NCI-H69 (cell line): Measurements from ENCODE around the gene GPR137.

ENCODE experiments used
- DNase-seq: peaks from one replicate; lab custom pipeline; 2025; lab: John Stamatoyannopoulos, UW

Gene GPR137

DNA sequence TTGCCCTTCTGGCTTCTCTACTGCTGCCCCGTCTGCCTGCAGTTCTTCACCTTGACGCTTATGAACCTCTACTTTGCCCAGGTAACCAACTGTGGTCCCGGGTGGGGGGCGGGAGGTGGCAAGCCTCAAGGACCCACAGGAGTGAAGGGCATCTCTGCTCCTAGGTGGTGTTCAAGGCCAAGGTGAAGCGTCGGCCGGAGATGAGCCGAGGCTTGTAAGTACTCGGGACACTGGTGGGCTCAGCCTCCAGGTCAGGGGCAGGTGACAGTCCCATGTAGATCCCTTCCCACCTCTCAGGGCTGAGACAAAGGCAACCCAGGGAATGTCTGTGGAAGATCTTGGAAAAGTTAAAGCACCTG is 1.1 kb downstream of the GPR137 start:
- no peak for DNase-seq

DNA sequence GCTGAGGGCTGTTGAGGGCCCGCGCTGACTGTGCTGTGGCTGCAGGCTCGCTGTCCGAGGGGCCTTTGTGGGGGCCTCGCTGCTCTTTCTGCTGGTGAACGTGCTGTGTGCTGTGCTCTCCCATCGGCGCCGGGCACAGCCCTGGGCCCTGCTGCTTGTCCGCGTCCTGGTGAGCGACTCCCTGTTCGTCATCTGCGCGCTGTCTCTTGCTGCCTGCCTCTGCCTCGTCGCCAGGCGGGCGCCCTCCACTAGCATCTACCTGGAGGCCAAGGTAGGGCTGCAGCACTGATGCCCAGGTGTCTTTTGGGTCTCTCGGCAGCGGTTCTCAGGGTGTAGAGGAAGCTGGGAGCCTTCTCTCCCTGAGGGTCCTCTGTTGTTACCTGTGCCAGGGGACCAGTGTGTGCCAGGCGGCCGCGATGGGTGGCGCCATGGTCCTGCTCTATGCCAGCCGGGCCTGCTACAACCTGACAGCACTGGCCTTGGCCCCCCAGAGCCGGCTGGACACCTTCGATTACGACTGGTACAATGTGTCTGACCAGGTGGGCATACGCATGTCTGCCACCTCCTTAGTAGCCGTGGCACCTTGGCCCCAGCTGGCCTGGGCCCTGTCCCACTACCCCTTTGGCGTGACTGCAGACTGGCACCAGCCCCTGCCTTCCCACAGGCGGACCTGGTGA is 2.2 kb downstream of the GPR137 start:
- no peak for DNase-seq

DNA sequence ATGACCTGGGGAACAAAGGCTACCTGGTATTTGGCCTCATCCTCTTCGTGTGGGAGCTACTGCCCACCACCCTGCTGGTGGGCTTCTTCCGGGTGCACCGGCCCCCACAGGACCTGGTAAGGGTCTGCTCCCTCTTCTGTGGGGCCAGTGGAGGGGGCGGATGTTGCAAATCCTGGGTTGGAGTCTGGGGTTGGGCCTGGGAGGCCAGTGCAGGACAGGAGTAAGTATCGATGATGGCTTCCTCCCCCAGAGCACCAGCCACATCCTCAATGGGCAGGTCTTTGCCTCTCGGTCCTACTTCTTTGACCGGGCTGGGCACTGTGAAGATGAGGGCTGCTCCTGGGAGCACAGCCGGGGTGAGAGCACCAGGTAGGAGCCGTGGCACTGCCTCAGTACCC is 2.7 kb downstream of the GPR137 start:
- no peak for DNase-seq

DNA sequence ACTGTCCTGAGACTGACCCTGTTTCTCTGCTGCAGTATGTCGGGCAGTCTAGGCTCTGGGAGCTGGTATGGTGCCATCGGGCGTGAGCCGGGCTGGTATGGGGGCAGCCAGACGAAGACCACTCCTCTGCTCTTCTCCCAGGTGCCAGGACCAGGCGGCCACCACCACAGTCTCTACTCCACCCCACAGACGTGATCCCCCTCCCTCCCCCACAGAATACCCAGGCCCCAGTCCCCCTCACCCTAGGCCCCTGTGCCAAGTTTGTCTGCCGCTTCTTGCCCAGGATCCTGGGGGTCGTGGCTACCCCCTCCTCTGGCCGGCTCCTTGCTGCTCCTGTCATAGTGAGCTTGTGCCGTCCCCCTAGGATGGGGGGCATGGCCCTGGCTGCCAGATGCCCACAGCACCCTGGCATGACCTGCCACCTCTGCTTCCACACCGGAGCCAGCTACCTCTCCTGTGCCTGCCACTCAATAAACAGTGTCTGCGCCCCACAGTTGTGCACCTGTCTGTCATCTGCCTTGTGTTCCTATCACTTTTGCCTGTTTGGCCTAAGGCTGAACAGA is 3.4 kb downstream of the GPR137 start:
- DNase-seq, result no peak

DNA sequence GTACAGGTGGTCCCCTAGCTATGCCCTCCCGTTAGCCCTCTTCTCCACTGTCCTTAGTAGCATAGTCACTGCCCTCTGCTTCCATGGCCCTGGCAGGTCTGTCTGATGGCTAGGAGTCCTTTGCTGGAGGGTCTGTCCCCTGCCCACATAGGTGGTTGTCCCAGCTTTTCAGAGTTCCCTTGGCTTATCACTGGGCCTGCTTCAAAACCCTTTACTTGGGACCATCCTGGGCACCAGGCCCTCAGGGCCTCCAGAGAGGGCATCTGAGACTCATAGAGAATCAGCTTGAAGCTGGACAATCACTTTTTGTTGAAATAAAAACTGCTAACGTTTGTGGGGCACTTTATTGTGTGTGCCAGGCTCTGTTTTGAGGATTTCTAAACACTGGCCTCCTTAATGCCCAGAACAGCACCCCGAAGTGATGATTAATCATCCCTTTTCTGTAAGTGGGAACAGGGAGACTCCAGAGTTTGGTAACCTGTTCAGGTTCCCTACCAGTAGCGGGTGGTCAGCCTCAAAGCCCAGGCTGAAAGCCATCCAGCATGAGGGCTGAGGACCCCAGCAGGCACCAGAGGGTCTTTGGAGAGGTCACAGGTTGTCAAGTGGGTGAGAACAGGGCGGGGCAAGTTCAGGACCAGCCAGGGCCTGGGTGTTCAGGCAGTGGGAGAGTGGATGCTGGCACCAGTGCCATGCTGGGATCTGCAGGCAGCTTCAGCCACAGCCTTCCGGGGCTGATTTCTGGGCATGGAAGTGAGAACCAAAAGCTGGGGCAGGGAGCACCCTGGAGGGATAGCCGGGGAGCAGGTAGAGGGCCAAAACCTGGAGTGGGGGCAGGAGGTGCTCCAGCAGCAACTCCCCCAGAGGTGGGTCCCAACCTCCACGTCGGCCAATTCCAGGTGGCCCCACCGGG is 5.0 kb downstream of the GPR137 start:
- no peak for DNase-seq

DNA sequence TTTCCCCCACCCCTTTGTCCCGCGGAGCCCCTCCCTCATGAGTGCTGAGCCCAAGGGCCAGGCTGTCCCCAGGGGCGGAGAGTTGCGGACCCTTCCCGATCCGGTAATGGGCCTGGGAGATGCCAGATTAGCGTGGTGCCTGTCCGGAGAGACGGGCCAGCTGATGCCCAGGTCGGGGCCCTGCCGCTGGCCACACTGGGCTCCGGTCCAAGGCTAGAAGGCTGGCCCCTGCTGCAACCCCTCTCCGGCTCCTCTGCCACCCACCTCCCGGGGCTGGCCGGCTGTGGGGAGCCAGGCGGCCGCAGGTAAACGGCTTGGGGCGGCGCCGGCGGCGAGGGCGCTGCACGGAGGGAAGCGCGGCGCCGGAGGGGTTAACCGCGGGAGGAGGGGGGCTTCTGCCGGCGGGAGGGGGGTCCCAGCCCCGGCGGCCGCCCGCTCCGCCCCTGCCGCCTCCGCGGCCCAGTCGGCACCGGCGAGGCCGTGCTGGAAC is 5.7 kb downstream of the GPR137 start, which contains the start of gene KCNK4:
Gene KCNK4 (plus strand): TSS at position 41 of the 490 bp plus-strand sequence. CDS start 1,717 bp downstream, outside the sequence.
- no peak for DNase-seq

DNA sequence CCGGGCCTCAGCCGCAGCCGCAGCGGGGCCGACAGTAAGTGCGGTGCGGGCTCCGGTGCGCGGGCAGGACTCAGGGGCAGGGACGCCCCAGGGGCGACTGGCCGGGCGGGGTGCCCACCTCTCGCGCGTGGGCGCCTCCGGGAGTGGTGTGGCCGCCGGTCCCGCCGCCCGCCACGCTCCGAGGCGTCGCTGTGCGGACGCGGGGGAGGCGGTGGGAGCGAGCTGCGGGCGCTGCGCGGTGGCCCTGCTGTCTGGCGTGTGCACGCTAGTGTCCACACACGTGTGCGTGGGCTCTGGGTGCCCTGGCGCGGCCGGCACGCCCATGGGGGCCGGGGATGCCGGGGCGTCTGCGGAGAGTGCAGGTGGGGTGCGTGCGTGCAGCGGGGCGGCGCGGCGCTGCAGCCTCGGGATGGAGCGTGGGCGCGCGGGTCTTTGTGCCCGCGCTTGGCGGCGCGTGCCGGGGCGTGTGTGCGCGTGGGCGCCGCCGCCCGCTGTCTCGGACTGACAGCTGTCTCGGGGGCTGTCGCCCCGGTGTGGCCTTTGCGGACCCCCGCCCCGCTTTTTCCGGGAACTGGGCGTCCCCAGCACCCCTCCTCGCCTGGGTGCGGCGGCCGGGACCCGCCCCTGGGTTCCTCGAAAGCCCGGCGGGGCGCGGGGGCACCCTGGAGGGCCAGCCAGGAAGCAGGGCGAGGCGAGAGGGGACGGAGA is 6.3 kb downstream of the GPR137 start:
- DNase-seq, result peak; percentile 50

DNA sequence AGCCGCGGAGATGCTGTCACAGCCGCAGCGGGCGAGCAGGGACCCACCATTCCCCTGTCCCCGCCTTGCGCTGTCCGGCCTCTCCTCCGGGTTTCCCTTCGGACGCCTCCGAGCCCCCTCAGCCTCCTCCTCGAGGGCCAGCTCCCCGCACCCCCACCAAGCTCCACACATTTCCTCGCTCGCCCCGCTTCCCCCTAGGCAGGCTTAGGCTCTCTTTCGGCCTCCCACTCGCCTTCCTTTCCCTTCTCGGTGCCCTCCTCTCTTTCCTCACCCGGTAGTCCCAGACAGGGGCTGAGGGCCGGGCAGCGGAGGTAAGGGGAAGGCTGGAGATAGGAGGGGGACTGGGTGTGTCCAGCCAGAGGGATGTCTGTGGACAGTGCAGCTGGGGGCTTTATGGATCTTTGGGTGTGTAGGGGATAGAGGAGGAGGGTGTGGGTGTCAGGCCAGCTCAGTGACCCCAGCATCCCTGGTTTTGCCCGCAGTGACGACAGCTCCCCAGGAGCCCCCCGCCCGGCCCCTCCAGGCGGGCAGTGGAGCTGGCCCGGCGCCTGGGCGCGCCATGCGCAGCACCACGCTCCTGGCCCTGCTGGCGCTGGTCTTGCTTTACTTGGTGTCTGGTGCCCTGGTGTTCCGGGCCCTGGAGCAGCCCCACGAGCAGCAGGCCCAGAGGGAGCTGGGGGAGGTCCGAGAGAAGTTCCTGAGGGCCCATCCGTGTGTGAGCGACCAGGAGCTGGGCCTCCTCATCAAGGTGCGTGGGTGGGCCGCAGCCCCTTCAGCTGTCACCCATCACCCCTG is 7.0 kb downstream of the GPR137 start:
- DNase-seq, result no peak

DNA sequence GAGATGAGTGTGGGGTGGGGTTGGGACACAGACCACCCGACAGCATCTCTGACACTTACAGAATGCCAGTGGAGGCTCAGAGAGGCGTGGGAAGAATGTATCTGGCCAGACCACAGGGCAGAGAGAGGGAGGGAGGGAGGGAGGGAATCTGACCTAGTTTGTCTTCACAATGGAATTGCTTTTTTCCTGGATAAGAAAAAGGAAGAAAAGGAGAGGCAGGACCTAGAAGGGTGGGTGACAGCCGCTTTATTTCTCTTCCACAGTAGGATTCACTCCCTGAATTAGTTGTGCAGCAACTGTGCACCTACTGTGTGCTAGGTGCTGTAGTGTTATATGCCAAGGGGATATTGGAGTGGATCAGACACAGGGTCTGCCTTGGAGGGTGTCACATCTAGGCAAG is 9.1 kb downstream of the GPR137 start:
- no peak for DNase-seq

DNA sequence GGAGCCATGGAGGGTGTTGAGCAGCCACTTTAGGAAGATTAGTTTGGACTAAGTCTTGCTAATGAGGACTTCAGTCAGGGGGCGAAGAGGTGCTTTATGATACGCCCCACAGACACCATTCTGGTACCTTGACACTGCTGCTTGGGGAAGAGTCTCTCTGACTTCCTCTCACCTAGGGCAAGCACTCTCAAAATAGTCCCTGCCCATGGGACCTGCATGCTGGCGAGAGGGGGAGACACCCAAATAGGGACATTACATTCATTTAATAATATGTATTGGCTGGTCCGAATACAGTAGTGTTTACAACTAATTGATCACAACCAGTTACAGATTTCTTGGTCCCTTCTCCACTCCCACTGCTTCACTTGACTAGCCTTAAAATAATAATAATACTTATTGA is 10.1 kb downstream of the GPR137 start:
- no peak for DNase-seq

DNA sequence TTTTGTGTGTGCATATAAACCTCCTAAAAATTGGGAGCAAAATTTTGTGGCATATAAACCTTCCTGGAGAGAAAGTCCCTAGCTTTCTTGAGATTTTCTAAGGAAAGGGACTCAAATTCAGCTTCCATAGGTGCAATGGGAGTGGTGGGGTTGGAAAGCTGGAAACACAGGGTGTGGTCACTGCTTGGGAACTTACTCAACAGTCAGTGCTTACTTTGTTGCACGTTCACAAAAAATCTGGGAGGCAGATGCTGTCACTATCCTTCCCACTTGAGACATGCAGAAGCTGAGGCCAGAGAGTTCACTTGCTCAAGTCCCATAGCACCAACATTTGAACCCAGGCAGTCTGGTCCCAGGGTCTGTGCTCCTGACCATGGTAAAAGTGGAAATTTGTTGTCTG is 10.6 kb downstream of the GPR137 start:
- no peak for DNase-seq

DNA sequence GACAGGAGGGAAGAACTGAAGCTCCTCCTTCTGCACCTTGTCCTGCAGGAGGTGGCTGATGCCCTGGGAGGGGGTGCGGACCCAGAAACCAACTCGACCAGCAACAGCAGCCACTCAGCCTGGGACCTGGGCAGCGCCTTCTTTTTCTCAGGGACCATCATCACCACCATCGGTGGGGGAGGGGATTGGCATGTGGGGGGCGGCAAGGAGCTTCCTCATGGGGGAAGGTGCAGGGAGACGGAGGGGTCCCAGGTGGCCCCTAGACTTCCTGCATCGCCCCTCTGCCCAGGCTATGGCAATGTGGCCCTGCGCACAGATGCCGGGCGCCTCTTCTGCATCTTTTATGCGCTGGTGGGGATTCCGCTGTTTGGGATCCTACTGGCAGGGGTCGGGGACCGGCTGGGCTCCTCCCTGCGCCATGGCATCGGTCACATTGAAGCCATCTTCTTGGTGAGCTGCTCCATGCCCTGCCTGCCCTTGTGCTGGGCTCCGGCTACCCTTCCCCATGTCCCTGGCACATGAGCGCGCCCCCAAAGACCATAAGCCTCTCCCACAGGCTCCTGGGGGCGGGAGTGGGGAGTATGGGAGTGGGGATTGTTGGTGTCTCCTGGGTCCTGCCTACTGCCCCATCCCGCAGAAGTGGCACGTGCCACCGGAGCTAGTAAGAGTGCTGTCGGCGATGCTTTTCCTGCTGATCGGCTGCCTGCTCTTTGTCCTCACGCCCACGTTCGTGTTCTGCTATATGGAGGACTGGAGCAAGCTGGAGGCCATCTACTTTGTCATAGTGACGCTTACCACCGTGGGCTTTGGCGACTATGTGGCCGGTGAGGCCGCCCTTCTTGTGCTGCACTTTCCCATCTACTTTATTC is 11.4 kb downstream of the GPR137 start:
- DNase-seq, result no peak

DNA sequence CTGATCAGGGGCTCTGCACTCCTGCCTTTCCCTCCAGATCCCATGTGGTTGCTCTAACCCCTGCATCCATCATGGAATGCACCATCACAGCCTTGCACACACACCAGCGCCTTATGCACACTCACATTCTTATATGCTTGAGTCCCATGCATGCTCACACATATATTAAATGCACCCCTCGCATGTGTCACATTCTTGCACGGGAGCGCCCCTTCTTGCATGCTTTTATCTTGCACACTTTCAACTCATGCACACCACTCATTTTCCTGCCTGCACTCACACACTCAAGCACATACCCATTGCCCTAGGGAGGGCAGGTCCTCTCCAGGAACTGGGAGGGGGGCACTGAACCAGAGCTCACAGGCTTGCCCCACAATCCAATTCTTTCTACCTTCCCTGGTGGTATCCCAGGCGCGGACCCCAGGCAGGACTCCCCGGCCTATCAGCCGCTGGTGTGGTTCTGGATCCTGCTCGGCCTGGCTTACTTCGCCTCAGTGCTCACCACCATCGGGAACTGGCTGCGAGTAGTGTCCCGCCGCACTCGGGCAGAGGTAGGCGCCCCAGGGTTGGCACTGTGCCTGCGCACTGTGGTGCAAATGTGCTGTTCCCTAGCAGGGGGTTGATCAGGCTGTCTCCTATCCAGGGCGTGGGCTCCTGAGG is 12.2 kb downstream of the GPR137 start:
- peak; percentile 87 for DNase-seq

DNA sequence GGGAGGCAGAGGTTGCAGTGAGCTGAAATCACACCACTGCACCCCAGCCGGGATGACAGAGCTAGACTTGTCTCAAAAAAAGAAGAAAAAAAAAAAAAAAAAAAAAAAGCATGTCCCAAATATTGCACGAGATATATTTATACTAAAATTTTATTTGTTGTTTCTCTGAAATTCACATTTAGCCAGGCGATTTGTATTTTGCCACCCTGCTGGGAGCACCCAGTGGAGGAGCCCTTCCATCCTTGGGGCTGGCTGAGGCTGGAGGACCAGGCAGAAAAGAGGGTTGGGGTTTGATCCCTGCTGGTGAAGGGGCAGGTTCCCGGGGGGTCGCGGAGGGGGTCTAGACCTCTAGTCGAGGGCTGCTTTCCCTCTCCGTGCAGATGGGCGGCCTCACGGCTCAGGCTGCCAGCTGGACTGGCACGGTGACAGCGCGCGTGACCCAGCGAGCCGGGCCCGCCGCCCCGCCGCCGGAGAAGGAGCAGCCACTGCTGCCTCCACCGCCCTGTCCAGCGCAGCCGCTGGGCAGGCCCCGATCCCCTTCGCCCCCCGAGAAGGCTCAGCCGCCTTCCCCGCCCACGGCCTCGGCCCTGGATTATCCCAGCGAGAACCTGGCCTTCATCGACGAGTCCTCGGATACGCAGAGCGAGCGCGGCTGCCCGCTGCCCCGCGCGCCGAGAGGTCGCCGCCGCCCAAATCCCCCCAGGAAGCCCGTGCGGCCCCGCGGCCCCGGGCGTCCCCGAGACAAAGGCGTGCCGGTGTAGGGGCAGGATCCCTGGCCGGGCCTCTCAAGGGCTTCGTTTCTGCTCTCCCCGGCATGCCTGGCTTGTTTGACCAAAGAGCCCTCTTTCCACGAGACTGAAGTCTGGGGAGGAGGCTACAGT is 13.6 kb downstream of the GPR137 start:
- peak; percentile 60 for DNase-seq

DNA sequence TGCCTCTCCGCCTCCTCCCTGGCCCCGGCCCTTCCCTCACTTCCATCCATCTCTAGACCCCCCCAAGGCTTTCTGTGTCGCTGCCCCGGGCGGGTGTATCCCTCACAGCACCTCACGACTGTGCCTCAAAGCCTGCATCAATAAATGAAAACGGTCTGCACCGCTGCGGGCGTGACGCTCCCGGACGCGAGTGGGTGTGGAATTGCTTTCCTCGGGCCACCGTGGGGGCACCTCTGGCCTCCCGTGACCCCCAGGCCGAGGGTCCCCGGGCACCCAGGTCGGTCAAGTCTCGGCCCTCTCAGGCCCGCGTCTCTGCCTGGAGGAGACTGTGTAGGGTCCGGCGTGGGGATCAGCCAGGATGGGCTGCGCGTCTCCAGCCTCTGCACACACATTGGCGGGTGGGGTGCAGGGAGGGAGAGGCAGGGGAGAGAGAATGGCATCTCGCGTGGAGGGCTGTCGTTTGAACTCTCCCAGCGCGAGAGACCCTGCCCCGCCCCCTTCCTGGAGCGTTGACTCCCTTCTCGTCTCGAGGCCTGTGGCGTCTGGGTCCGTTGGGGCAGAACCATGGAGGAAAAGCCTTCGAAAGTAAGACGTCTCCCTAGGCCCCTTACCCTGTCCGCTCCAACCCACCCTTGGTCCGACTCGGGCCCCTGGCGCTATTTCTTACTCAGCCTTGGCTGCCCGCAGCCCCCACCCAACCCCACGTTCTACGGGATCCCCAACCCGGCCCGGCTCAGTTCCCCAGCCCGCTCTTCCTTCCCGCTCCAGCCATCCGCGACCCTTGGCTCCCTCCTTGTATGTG is 14.4 kb downstream of the GPR137 start, which contains the start of gene CATSPERZ:
Gene CATSPERZ (plus strand): TSS at position 512 of the 802 bp plus-strand sequence. CDS start 53 bp downstream, at position 565.
- no peak for DNase-seq

DNA sequence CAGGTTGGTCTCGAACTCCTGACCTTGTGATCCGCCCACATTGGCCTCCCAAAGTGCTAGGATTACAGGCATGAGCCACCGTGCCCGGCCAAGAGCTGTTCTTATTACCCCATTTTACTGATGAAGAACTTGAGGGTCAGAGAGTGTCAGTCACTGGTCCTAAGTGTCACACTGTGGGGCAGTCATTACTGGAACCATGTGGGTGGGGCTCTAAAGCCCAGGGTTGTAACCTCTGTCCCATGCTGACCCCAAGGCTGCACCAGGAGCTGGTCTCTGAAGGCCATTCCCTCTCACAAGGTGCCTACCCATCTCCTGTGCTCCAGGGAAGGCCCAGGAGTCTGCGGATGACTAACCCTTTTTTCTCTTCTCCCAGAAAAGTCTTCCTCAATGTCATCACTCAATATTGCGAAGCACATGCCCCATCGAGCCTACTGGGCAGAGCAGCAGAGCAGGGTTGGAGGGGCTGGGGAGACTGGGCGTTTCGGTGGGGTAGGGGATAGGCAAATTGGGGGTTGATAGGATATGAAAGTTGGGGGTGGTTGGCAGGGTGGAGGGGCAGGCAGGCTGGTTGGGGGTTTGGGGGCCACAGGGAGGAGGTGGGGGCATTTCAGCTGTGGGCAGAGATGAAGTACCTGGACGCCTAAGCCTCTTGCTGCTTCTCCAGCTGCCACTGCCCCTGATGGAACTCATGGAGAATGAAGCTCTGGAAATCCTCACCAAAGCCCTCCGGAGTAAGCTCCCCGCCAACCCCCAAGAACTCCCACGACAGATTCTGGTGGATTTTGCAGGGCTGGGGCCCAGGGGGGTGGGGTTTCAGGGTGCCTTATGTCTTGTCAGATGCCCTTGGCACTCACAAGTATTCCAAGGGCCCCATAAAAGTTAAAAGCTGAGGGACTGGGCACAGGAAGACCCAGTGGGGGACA is 17.7 kb downstream of the GPR137 start:
- no peak for DNase-seq

DNA sequence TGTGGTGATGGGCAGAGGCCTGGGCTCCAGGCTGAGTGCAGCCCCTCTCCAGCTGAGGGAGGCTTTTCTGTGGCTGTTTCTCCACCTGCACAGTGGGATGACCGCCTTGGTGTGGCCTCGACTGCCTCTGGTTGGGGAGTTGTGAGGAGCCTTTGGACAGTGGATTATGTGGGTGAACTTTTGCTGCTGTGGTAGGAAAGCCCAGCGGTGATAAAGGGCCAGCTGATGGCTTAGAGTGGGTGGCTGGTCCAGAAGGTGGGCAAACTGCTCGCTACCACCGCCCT is 18.3 kb downstream of the GPR137 start:
- DNase-seq, result no peak
